Measurements from ENCODE around the gene DCST2. TPM values are rescaled to one million over a fixed set of nuclear protein-coding genes. Genes with fewer than 3 reads are reported as not detected.

DCST2 gene
- total and polyA plus RNA-seq, 7 donors, result 0.27 to 2.0 (median 0.43) TPM; not detected in 3

DNA sequence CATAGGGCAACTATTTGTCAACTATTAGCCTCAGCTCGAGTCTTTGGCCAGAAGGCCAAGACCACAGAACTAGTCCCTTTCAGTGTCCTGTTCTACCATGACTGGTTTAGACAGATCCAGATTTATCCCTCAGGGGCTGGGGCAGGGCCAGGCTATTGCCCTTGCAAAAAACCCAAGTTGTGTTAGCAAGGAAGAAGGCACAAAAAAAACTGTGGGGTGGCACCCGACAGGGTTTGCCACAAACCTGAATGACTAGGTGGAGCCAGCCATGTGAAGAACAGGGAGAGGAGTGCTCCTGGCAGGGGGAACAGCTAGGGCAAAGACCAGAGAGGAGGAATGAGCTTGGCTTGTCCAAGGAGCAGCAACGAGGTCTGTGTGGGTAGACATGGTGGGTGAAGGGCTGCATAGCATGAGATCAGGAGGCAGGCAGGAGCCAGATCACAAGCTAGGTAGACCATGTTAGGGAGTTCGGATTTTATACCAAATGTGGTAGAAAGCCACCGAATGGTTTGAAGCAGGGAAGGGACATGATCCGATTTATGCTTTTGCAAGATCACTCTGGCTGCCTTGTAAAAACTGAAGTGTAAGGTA, 4.4 kb upstream of the DCST2 start:
- 63 to 83% methylated on average over 6 of the region's 6 CpGs for WGBS, 2 donors

DNA sequence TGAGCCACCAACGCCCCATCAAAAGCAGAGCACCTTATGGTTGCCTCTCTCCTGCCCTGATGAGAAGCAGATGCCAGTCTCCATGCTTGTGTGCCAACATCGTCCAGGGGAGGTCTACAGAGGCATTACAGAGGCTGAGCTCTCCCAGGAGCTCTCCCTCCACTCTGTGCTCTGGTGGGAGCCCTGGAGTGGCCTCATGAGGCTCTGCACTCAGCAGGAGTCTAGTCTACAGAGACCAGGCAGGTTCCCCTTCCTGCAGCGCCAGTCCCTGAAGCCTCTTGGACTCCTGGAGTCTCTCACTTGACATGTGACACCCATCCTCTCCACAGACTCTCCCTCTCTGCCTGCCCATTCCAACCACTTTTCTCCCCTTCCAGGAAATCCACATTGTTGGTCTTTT, 3.5 kb upstream of the DCST2 start:
- Histone ChIP-seq H3K27me3 (no peaks in the 10 kb centered on the region), H3K27ac (no peak overlapping the region), H3K4me3 (no peak overlapping the region), H3K9me3 (no peaks in the 10 kb centered on the region), H3K36me3 (no peaks in the 10 kb centered on the region), H3K4me1 (peaks cover 0 to 5% (median 0%) of the 10 kb centered on the region in 4 donors)
- no peak for DNase-seq
- intact Hi-C loops (cut with DNase I), result no loop called here
- WGBS, 2 donors, result 90 to 92% methylated on average over 3 of the region's 3 CpGs
- no peak for TF ChIP-seq EP300 (IDR thresholded peaks at IDR 0.05)
- TF ChIP-seq POLR2A (IDR thresholded peaks at IDR 0.05), result no peak
- TF ChIP-seq, protein P1, sequence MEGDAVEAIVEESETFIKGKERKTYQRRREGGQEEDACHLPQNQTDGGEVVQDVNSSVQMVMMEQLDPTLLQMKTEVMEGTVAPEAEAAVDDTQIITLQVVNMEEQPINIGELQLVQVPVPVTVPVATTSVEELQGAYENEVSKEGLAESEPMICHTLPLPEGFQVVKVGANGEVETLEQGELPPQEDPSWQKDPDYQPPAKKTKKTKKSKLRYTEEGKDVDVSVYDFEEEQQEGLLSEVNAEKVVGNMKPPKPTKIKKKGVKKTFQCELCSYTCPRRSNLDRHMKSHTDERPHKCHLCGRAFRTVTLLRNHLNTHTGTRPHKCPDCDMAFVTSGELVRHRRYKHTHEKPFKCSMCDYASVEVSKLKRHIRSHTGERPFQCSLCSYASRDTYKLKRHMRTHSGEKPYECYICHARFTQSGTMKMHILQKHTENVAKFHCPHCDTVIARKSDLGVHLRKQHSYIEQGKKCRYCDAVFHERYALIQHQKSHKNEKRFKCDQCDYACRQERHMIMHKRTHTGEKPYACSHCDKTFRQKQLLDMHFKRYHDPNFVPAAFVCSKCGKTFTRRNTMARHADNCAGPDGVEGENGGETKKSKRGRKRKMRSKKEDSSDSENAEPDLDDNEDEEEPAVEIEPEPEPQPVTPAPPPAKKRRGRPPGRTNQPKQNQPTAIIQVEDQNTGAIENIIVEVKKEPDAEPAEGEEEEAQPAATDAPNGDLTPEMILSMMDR (IDR thresholded peaks at IDR 0.05), result no peak
- no peak for TF ChIP-seq POLR2AphosphoS5 (IDR thresholded peaks at IDR 0.05)

More for the DNA sequence above, 4.4 kb upstream of the DCST2 start:
- Histone ChIP-seq H3K36me3 (no peaks in the 10 kb centered on the region), H3K9me3 (no peaks in the 10 kb centered on the region), H3K4me1 (peaks cover 0 to 5% (median 0%) of the 10 kb centered on the region in 4 donors), H3K27me3 (no peaks in the 10 kb centered on the region), H3K4me3 (no peak overlapping the region), H3K27ac (no peak overlapping the region)
- TF ChIP-seq EP300 (IDR thresholded peaks at IDR 0.05), result no peak
- no peak for TF ChIP-seq POLR2AphosphoS5 (IDR thresholded peaks at IDR 0.05)
- TF ChIP-seq POLR2A (IDR thresholded peaks at IDR 0.05), result no peak
- TF ChIP-seq, protein P1 (IDR thresholded peaks at IDR 0.05), result no peak
- intact Hi-C loops (cut with DNase I), result no loop called here
- DNase-seq, result no peak

DNA sequence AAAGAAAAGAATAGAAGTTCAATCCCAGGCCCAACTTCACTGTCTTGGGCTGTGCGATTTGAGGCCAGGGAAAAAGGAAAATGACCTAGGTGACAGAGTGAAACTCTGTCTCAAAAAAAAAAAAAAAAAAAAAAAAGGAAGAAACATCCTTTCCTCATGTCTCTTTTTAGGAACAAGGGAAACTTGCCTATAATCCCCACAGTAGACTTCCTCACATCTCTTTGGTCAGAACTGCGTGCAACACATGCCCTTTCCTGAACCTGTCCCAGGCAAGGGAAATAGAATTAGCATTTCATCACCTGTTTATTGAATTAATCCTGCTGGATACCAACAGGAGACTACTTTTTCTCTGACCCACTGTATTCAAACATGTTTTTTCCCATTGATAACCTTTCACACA, 2.4 kb upstream of the DCST2 start:
- Histone ChIP-seq H3K9me3 (no peaks in the 10 kb centered on the region), H3K27ac (no peak overlapping the region), H3K4me3 (no peak overlapping the region), H3K36me3 (no peaks in the 10 kb centered on the region), H3K27me3 (no peaks in the 10 kb centered on the region), H3K4me1 (peaks cover 0 to 5% (median 0%) of the 10 kb centered on the region in 4 donors)
- TF ChIP-seq EP300 (IDR thresholded peaks at IDR 0.05), result no peak
- no peak for TF ChIP-seq POLR2A (IDR thresholded peaks at IDR 0.05)
- TF ChIP-seq POLR2AphosphoS5 (IDR thresholded peaks at IDR 0.05), result no peak
- TF ChIP-seq, protein P1 (IDR thresholded peaks at IDR 0.05), result no peak
- no peak for DNase-seq
- intact Hi-C loops (cut with DNase I), result no loop called here
- 83 to 93% methylated on average over 2 of the region's 2 CpGs for whole genome bisulfite sequencing, 2 donors

DNA sequence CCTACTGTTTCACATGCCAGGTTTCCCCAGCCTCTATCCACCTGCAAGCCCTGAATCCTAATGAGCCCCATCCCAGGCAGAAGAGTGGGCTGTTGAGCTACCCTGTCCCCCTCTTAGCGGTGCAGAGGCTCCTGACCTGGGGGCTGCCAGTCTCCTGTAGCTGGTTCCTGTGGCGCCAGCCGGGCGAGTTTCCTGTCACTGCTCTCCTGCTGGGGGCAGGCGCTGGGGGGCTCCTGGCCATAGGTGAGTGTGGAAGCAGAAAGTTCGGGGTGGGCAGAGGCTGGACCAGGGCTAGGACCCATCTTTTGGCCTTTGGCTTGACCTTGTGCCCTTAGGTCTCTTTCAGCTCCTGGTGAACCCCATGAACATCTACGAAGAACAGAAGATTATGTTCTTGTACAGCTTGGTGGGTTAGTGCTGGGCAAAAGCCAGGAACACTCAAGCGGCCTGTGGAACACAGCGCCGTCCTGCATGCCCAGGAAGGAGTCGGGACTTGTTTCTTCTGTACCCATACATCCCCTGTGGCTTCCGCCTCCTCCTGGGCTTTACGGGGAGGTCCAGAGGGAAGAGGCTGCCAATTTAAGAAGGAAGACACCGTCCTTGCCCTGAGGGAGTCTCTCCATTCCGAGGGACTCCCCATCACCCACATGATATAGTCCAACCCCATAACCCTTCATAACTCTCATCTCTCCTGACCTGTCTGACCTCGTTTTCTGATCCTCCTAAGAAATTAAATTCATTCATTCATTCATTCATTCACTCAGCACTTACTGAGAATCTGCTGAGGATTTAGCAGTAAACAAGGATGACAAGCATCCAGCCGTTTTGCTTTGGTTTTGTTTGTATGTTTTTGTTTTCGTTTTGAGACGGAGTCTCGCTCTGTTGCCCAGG, 982 bp upstream of the DCST2 start:
- peaks cover 0 to 5% (median 0%) of the 10 kb centered on the region in 4 donors for H3K4me1 ChIP-seq
- H3K9me3 ChIP-seq, result no peaks in the 10 kb centered on the region
- no peak overlapping the region for H3K4me3 ChIP-seq
- no peaks in the 10 kb centered on the region for H3K36me3 ChIP-seq
- H3K27ac ChIP-seq, result no peak overlapping the region
- intact Hi-C loops (cut with DNase I), result no loop called here
- H3K27me3 ChIP-seq, result no peaks in the 10 kb centered on the region
- no peak for DNase-seq
- TF ChIP-seq EP300 (IDR thresholded peaks at IDR 0.05) (no peak), POLR2A (IDR thresholded peaks at IDR 0.05) (no peak), POLR2AphosphoS5 (IDR thresholded peaks at IDR 0.05) (no peak)
- TF ChIP-seq, protein P1 (IDR thresholded peaks at IDR 0.05), result no peak
- 87 to 89% methylated on average over 20 of the region's 20 CpGs for WGBS, 2 donors

Measured in sigmoid colon (tissue), 7 donors.